ENCODE results near the gene TPRX2.
"Not testable (repeated sequence)": the region's sequence is repeated elsewhere in the genome, so short reads cannot be mapped to it uniquely, and the experiment has no call there.

TPRX2 gene

DNA sequence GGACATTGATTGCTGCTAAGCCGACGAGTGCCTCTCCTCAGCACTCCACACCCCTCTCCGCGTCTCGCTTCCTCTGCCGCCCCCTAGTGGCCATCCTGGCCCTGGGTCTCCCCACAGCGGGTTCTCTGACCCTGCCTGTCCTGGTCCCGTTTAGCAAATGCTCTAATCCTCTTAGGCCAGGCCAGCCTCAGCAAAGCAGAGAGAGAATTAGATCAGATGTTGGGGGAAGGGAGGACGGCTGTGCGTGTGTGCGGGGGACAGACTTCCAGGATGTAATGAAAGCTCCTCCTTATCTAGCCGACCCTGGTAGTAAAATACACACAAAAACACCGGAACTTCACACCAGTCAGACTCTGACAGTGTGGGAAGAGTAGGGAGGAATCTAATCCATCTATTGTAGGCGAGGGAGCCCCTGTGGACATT lies 4.5 kb downstream of the TPRX2 start:
- DNase-seq (ENCODE audit: low read depth): peak; percentile 66
- TF ChIP-seq, protein P1, sequence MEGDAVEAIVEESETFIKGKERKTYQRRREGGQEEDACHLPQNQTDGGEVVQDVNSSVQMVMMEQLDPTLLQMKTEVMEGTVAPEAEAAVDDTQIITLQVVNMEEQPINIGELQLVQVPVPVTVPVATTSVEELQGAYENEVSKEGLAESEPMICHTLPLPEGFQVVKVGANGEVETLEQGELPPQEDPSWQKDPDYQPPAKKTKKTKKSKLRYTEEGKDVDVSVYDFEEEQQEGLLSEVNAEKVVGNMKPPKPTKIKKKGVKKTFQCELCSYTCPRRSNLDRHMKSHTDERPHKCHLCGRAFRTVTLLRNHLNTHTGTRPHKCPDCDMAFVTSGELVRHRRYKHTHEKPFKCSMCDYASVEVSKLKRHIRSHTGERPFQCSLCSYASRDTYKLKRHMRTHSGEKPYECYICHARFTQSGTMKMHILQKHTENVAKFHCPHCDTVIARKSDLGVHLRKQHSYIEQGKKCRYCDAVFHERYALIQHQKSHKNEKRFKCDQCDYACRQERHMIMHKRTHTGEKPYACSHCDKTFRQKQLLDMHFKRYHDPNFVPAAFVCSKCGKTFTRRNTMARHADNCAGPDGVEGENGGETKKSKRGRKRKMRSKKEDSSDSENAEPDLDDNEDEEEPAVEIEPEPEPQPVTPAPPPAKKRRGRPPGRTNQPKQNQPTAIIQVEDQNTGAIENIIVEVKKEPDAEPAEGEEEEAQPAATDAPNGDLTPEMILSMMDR (IDR thresholded peaks at IDR 0.05; ENCODE audit: insufficient read depth, low read depth, low read length, missing control alignments): peak; percentile 89
- H3K4me3 ChIP-seq (ENCODE audit: low read length): no peak overlapping the region

DNA sequence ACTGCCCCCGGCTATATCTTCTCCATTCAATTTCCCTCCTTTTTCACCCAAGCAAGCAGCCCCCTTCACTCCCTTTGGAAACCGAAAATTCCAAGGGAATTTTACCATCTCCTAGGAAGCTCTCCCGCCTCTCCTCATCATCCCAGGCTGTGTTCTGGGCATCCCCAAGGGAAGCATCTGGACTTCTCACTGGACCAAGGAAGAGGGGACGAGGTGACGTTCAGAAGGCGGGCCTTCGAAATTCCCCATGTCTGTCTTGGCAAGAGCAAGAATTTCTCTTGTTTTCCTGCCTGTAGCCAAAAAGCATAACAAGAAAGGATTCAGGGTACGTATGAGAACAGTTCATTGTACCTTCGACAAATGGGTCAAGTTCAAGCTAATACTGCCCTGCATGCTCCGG lies 6.1 kb downstream of the TPRX2 start:
- TF ChIP-seq, protein P1 (IDR thresholded peaks at IDR 0.05; ENCODE audit: insufficient read depth, low read depth, low read length, missing control alignments): no peak
- no peak for DNase-seq (ENCODE audit: low read depth)
- H3K4me3 ChIP-seq (ENCODE audit: low read length): no peak overlapping the region

DNA sequence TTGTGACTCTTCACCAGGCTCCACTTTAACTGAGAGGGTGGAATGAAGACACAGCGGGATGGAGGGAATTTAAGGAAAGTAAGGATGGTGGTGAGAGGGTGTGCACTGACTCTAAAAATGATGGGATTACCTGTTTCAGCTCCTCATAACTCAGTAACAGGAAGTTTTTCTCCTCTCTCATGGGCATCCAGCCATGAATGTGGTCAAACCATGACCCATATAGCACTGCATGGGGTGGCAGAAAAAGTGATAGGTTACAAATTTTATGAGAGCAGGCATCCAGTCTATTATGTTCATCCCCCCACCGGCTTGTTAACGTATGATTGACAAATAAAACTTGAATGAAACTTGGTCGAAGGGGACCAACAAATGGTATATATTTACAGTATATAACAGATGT lies 19.9 kb downstream of the TPRX2 start:
- no peak overlapping the region for H3K4me3 ChIP-seq (ENCODE audit: low read length)
- TF ChIP-seq, protein P1 (IDR thresholded peaks at IDR 0.05; ENCODE audit: insufficient read depth, low read depth, low read length, missing control alignments): no peak

DNA sequence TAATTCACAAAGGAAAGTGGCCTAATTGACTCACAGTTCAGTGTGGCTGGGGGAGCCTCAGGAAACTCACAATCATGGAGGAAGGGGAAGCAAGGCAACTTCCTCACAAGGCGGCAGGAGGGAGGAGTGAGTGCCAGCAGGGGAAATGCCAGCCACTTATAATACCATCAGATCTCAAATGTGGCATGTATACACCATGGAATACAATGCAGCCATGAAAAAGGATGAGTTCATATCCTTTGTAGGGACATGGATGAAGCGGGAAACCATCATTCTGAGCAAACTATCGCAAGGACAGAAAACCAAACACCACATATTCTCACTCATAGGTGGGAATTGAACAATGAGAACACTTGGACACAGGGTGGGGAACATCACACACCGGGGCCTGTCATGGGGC lies 20.4 kb downstream of the TPRX2 start:
- H3K4me3 ChIP-seq (ENCODE audit: low read length); DNase-seq (ENCODE audit: low read depth): not testable (repeated sequence)

More for the DNA sequence above, 19.9 kb downstream of the TPRX2 start:
- DNase-seq (ENCODE audit: low read depth): no peak

DNA sequence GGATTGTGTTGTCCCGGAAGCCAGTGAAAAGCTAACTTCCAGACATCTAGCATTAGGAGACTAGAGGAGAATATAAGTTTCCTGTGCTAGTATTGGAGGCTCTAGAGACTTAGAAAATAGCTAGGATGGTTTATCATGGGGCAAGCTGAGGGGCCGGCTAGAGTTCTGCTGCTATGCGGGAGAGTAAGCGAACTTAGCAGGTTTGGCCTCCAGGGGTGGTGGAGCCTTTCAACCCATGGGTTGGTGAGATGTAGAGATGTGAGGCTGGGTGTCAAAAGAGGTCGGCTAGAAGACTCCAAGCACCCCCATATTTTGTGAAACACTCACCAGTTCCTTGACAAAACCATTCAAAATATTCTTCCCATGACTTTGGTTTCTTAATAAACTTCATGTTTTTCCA lies 22.7 kb downstream of the TPRX2 start:
- DNase-seq (ENCODE audit: low read depth): no peak
- TF ChIP-seq, protein P1 (IDR thresholded peaks at IDR 0.05; ENCODE audit: insufficient read depth, low read depth, low read length, missing control alignments): no peak
- H3K4me3 ChIP-seq (ENCODE audit: low read length): no peak overlapping the region

DNA sequence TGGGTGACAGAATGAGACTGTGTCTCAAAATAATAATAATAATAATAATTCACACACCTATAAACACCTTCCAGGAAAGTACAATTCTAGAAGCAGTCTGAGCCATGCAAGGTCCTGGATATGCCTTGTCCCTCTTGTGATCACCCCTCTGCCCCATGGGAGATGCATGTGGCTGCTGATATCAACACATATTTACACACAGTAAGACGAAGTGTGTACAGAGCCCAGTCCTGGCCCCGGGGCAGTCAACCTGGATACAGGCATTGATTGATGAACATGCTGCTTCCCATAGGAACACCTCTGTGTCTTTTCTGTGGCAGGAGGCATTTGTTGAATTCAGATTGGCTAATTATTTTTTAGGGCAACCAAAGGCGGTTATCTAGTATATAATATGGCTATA lies 23.9 kb downstream of the TPRX2 start:
- no peak for DNase-seq (ENCODE audit: low read depth)
- H3K4me3 ChIP-seq (ENCODE audit: low read length): no peak overlapping the region
- TF ChIP-seq, protein P1 (IDR thresholded peaks at IDR 0.05; ENCODE audit: insufficient read depth, low read depth, low read length, missing control alignments): no peak

DNA sequence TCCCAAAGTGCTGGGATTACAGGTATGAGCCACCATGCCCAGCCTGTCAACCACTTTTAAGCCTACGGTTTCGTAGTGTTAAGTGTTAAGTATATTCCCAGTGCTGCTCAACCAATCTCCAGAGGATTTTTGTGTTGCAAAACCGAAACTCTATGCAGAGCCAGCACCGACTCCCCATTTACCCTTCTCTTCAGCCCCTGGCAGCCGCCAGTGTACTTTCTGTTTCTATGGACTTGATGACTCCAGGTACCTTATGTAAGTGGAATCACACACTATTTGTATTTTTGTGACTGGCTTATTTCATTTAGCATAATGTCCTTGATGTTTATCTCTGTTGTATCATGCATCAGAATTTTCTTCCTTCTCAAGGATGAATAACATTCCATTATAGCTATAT lies 26.0 kb downstream of the TPRX2 start:
- DNase-seq (ENCODE audit: low read depth): no peak
- no peak overlapping the region for H3K4me3 ChIP-seq (ENCODE audit: low read length)
- TF ChIP-seq, protein P1 (IDR thresholded peaks at IDR 0.05; ENCODE audit: insufficient read depth, low read depth, low read length, missing control alignments): no peak
